ENCODE measurements around the gene GLI3.

DNA sequence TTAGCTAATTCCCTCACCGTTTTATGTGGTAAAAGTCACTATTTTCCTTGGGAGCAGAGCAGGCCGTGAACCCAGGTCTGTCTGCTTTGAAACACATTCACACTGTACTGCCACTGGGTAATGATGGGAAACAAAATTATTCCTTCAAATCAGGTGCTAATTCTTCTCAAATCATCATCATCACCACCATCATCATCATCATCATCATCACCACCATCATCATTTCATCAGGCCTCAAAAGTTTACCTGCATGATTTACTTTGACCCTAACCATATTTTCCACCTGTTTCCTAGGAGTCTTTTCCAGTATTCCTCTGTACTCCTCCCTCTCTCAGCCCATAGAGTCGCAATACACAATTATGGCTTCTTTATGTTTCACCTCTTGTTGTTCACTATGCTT is 220.5 kb downstream of the GLI3 start:
- TF ChIP-seq, protein P1, sequence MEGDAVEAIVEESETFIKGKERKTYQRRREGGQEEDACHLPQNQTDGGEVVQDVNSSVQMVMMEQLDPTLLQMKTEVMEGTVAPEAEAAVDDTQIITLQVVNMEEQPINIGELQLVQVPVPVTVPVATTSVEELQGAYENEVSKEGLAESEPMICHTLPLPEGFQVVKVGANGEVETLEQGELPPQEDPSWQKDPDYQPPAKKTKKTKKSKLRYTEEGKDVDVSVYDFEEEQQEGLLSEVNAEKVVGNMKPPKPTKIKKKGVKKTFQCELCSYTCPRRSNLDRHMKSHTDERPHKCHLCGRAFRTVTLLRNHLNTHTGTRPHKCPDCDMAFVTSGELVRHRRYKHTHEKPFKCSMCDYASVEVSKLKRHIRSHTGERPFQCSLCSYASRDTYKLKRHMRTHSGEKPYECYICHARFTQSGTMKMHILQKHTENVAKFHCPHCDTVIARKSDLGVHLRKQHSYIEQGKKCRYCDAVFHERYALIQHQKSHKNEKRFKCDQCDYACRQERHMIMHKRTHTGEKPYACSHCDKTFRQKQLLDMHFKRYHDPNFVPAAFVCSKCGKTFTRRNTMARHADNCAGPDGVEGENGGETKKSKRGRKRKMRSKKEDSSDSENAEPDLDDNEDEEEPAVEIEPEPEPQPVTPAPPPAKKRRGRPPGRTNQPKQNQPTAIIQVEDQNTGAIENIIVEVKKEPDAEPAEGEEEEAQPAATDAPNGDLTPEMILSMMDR (IDR thresholded peaks at IDR 0.05) = no peak
- TF ChIP-seq POLR2A (IDR thresholded peaks at IDR 0.05) = no peak
